Renal cortex interstitium (tissue), 11 donors: ENCODE results near the gene OSBPL2. TPM values are rescaled to one million over a fixed set of nuclear protein-coding genes. Genes with fewer than 3 reads are reported as not detected.

Experiments
- DNase-seq, 11 donors: peaks; one replicate each; pipeline ENCODE4 v3.0.0-alpha.2; 2013; ENCODE audit warnings: low read depth in 9 of 11, low spot score in 4 of 11; ENCODE audit errors: extremely low read depth in 1 of 11
- polyA plus RNA-seq, 3 donors: library from polyadenylated mRNA; unstranded; fragments of 120-200 nt; gene quantifications; one replicate each; pipeline ENCODE4 v1.2.1, GENCODE V29; 2013; ENCODE audit not compliant: insufficient read length in 3 of 3

OSBPL2 gene
- polyA plus RNA-seq, 3 donors, result 30.2 to 44.5 (median 30.8) TPM

GRCh38 chr20:62265365-62265764 lies 27.0 kb downstream of the OSBPL2 start:
- DNase-seq, result no peak

- DNase-seq, result no peak
Observed at GRCh38 chr20:62266340-62266739, 28.0 kb downstream of the OSBPL2 start.

- no peak for DNase-seq
Observed at GRCh38 chr20:62266851-62267250, 28.5 kb downstream of the OSBPL2 start.

- no peak for DNase-seq
Observed at GRCh38 chr20:62267543-62267942, 29.2 kb downstream of the OSBPL2 start.

GRCh38 chr20:62268228-62268900 lies 30.0 kb downstream of the OSBPL2 start:
- no peak for DNase-seq

GRCh38 chr20:62269378-62269777 lies 31.1 kb downstream of the OSBPL2 start:
- DNase-seq, result no peak

- no peak for DNase-seq
Observed at GRCh38 chr20:62269871-62270270, 31.6 kb downstream of the OSBPL2 start.

- no peak for DNase-seq
Observed at GRCh38 chr20:62272200-62272599, 33.9 kb downstream of the OSBPL2 start.

GRCh38 chr20:62273416-62273815 lies 35.1 kb downstream of the OSBPL2 start:
- no peak for DNase-seq

GRCh38 chr20:62274332-62274950 lies 36.1 kb downstream of the OSBPL2 start:
- DNase-seq, result peak in 4 of 11 donors; percentile 27 to 42 (median 37)

GRCh38 chr20:62275219-62275618 lies 36.9 kb downstream of the OSBPL2 start:
- no peak for DNase-seq

- no peak for DNase-seq
Observed at GRCh38 chr20:62276439-62276838, 38.1 kb downstream of the OSBPL2 start.

GRCh38 chr20:62277253-62277652 lies 38.9 kb downstream of the OSBPL2 start:
- DNase-seq, result no peak

GRCh38 chr20:62280303-62280702 lies 42.0 kb downstream of the OSBPL2 start:
- DNase-seq, result no peak

GRCh38 chr20:62281161-62281933 lies 43.0 kb downstream of the OSBPL2 start:
- DNase-seq, result no peak

GRCh38 chr20:62282103-62282502 lies 43.8 kb downstream of the OSBPL2 start:
- DNase-seq, result no peak

GRCh38 chr20:62282877-62283503 lies 44.7 kb downstream of the OSBPL2 start:
- no peak for DNase-seq

- DNase-seq, result no peak
Observed at GRCh38 chr20:62284448-62284847, 46.1 kb downstream of the OSBPL2 start.

- DNase-seq, result no peak
Observed at GRCh38 chr20:62285151-62285550, 46.8 kb downstream of the OSBPL2 start.

GRCh38 chr20:62285722-62286121 lies 47.4 kb downstream of the OSBPL2 start:
- DNase-seq, result peak in 2 of 11 donors; percentile 13 to 32
